Measurements from ENCODE around the gene BTBD9. TPM values are rescaled to one million over a fixed set of nuclear protein-coding genes. Genes with fewer than 3 reads are reported as not detected.

The BTBD9 gene
- total RNA-seq, 6 experiments from 2014 or later: 4.5 to 7.5 (median 5.7) TPM

DNA sequence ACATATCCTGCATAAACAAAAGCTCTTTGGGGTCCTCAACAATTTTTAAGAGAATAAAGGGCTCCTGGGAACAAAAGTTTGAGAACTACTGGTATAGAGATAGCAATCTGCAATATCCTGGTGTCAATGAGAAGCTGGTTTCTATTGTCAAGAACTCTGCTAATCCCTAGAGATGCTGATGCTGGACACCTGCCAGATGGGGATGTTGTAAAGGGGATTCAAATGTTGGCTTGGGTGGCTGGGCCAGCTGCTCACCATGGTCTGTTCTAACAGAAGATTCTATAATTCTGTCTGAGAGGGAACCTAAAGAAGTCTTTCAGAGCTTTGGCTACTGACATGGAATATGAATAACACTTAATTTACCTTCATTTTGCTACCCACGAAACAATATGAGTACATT is 137.8 kb downstream of the BTBD9 start:
- Histone ChIP-seq H3K4me1 (peaks cover 0 to 5% (median 0%) of the 10 kb centered on the region in 4 donors), H3K27me3 (no peaks in the 10 kb centered on the region), H3K36me3 (no peaks in the 10 kb centered on the region), H3K4me3 (no peak overlapping the region), H3K27ac (no peak overlapping the region), H3K9me3 (no peaks in the 10 kb centered on the region)
- intact Hi-C loops (cut with DNase I): no loop called here
- DNase-seq (no peak), ATAC-seq (no peak)
- TF ChIP-seq, protein P1, sequence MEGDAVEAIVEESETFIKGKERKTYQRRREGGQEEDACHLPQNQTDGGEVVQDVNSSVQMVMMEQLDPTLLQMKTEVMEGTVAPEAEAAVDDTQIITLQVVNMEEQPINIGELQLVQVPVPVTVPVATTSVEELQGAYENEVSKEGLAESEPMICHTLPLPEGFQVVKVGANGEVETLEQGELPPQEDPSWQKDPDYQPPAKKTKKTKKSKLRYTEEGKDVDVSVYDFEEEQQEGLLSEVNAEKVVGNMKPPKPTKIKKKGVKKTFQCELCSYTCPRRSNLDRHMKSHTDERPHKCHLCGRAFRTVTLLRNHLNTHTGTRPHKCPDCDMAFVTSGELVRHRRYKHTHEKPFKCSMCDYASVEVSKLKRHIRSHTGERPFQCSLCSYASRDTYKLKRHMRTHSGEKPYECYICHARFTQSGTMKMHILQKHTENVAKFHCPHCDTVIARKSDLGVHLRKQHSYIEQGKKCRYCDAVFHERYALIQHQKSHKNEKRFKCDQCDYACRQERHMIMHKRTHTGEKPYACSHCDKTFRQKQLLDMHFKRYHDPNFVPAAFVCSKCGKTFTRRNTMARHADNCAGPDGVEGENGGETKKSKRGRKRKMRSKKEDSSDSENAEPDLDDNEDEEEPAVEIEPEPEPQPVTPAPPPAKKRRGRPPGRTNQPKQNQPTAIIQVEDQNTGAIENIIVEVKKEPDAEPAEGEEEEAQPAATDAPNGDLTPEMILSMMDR (IDR thresholded peaks at IDR 0.05): no peak
- no peak for TF ChIP-seq POLR2A (IDR thresholded peaks at IDR 0.05)
- 93% methylated on average over 1 of the region's 1 CpG for WGBS (ENCODE audit: insufficient coverage, low coverage, low lambda C conversion rate, missing lambda C conversion rate)

DNA sequence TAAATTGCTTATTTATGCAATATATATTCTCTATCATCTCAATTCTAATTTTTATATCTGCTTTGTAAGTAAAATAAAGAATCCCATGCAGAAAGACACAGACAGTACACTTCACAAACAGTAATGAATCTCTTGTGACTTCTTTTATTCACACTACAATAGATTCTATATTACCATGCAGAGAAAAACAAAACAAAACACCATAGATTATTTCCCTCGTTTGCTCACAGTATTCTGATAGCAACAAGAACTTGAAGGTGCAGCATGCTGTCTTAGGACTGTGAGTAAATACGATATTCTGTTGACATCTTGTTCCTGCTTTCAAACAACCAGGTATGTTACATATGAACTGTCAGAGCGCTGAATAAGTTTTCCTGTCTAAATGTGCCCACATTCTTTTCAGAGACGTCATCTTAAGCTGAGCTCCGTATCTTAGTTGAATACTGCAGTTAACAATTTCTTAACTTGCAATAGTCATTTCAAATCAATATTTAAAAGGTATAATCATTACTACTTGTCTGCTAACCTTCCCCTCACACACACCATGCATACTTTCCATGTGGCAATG is 140.1 kb downstream of the BTBD9 start:
- H3K36me3 ChIP-seq: no peaks in the 10 kb centered on the region
- H3K4me1 ChIP-seq: peaks cover 0 to 5% (median 0%) of the 10 kb centered on the region in 4 donors
- intact Hi-C loops (cut with DNase I): no loop called here

GRCh38 chr6:38498805-38499445 is 140.8 kb downstream of the BTBD9 start:
- intact Hi-C loops (cut with DNase I): no loop called here
- no peak overlapping the region for H3K4me3 ChIP-seq
- DNase-seq (no peak), ATAC-seq (peak in 2 of 4 donors; percentile 28 to 40)
- no peaks in the 10 kb centered on the region for H3K9me3 ChIP-seq
- 58% methylated on average over 5 of the region's 5 CpGs for WGBS (ENCODE audit: insufficient coverage, low coverage, low lambda C conversion rate, missing lambda C conversion rate)
- no peaks in the 10 kb centered on the region for H3K4me1 ChIP-seq
- H3K36me3 ChIP-seq: no peaks in the 10 kb centered on the region
- no peak overlapping the region for H3K27ac ChIP-seq
- no peaks in the 10 kb centered on the region for H3K27me3 ChIP-seq
- TF ChIP-seq, protein P1 (IDR thresholded peaks at IDR 0.05): no peak
- no peak for TF ChIP-seq POLR2A (IDR thresholded peaks at IDR 0.05)

More for the DNA sequence above, 140.1 kb downstream of the BTBD9 start:
- H3K27me3 ChIP-seq: no peaks in the 10 kb centered on the region
- 59% methylated on average over 5 of the region's 5 CpGs for WGBS (ENCODE audit: insufficient coverage, low coverage, low lambda C conversion rate, missing lambda C conversion rate)
- no peak overlapping the region for H3K4me3 ChIP-seq
- no peaks in the 10 kb centered on the region for H3K9me3 ChIP-seq
- DNase-seq (no peak), ATAC-seq (no peak)
- TF ChIP-seq, protein P1 (IDR thresholded peaks at IDR 0.05): no peak
- TF ChIP-seq POLR2A (IDR thresholded peaks at IDR 0.05): no peak
- no peak overlapping the region for H3K27ac ChIP-seq

GRCh38 chr6:38498085-38498484 is 141.6 kb downstream of the BTBD9 start:
- Histone ChIP-seq H3K27me3 (no peaks in the 10 kb centered on the region), H3K9me3 (no peaks in the 10 kb centered on the region), H3K27ac (no peak overlapping the region), H3K4me1 (no peaks in the 10 kb centered on the region), H3K36me3 (no peaks in the 10 kb centered on the region), H3K4me3 (no peak overlapping the region)
- TF ChIP-seq POLR2A (IDR thresholded peaks at IDR 0.05): no peak
- TF ChIP-seq, protein P1 (IDR thresholded peaks at IDR 0.05): no peak
- WGBS (ENCODE audit: insufficient coverage, low coverage, low lambda C conversion rate, missing lambda C conversion rate): 100% methylated on average over 1 of the region's 1 CpG
- intact Hi-C loops (cut with DNase I): no loop called here
- ATAC-seq (peak in 1 of 4 donors; percentile 39), DNase-seq (no peak)
